HG03460 (cell line): Measurements from ENCODE around the gene ACAP3.

ENCODE experiments used
- ATAC-seq: cut with Tn5 transposase; IDR thresholded peaks from one replicate; pipeline ENCODE4 v1.9.1; 2021; ENCODE audit not compliant: unreplicated experiment

The ACAP3 gene

GRCh38 chr1:1307923-1308755 is at the start of gene ACAP3, which contains the start of gene PUSL1:
TSS of gene ACAP3 (minus strand) at chr1:1307930. CDS start at chr1:1307815, 115 bp downstream.
TSS of gene PUSL1 (plus strand) at chr1:1308597. CDS start at chr1:1308644, 47 bp downstream.
- peak; percentile 48 for ATAC-seq

GRCh38 chr1:1356796-1357401 is 49.2 kb upstream of the ACAP3 start:
- ATAC-seq = no peak

- ATAC-seq = no peak
Measured at GRCh38 chr1:1356166-1356795, 48.6 kb upstream of the ACAP3 start.

GRCh38 chr1:1355416-1355815 is 47.7 kb upstream of the ACAP3 start:
- no peak for ATAC-seq

DNA sequence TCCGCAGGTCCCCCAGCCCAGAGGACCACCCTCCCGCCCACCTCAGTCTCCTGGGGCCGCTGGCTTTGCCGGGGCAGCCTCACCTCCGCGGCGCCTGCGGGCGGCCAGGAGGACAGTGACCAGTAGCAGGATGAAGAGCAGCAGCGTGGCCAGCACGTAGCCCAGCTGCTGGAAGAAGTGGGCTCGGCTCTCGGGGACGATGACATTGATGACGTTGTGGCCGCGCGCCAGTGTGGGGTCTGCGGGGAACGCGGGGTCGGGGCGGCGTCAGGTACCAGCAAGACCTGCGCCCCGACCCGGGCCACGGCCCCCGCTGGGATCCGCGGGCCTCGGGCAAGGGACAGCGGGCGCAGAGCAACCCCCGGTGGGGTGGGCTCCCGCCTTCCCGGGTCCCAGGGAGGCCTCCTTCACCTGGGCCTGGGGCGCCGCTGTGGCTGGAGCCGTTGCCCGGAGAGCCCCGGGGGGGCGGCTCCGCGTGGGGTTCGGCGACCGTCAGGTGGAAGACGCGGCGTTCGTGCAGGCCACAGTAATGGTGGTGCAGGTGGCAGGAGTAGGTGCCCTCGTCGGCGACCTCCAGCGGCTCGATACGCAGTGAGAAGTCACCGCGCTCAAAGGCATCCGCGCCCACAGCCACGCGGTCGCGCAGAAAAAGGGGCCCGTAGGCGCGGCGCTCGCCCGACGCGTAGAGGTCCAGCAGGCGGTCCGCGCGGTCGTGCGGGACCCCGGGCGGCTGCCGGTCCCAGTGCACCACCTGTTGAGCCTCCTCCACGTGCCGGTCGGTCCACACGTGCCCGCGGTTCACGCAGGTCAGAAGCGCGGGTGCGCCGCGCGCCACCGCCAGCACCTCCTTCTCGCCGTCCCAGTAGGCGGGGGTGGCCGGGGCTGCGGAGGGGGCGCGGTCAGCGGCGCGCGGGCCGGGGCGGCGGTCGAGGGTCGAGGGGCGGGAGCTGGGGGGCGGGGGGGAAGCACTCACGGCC is 46.8 kb upstream of the ACAP3 start:
- ATAC-seq = no peak

- no peak for ATAC-seq
Measured at GRCh38 chr1:1353389-1354151, 45.8 kb upstream of the ACAP3 start.

DNA sequence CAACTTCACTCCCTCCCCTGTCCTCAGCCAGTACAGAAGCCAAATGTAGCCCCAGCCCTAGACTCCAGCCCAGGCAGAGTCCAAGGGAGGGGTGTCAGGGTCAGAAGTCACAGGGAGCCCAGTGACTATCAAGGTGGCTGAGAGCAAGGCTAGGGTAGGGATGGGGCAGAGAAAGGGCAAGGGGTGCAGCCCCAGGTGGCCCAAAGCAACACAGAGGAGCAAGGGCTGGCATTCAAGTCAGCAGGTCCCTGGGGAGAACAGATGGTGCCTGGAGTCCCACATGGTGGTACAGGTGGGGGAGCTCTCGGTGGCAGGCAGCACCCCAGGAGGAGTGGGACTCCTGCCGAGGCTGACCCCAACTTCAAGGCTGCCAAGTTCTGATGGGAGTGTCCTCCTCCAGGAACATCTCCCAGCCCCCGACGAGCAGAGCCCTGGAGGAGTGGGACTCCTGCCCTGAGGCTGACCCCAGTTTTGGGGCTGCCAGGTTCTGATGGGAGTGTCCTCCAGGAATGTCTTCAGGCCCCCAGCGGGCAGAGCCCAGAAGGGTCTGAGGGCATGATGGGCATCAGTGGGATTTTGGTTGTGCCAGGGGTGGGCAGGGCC is 45.2 kb upstream of the ACAP3 start:
- no peak for ATAC-seq

DNA sequence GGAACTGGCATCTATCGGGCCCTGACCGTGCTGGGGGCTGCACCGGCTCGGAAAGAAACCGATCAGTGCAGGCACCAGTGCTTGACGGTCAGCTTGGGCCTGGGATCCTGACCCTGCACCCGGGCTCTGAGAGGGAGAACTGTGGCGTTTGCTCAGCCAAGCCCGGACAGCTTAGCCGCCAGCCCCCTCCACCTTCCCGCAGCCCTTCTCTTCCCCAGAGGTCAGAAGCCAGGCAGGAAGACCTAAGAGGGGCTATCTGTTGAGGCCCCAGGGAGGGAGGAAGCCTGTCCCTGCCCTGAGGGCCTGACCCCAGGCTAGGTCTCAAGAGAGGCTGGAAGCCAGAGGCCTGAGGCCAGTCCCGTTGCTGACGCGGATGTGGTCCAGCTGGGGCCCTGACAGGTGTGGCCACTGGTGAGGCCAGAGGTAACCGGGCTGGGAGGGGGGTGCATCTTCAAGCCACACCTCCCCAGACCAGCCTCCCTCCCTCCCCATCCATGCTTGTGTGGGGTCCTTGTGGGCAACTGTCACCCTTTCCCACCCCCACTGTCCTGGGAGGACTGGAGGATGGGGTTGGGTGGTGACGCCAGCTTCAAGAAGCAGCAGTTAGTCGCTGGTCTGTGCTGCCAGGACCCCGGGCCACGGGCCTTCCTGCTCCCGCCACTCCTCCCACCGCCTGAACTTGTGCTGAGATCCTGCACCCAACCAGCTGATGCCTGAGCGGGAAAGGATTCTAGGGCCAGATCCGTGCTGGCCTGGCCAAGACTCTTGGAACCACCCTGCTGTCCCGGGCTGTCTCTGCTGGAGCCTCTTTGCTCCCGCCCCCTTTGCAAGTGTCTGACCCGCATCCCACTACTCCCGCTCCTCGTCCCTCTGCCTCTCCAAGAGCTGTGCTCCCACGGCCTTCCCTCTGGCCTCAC is 44.0 kb upstream of the ACAP3 start:
- ATAC-seq = no peak

GRCh38 chr1:1349256-1350012 is 41.7 kb upstream of the ACAP3 start, which contains the start of gene DVL1:
TSS of gene DVL1 (minus strand) at chr1:1349418. CDS start at chr1:1349065, 353 bp downstream.
- ATAC-seq = peak; percentile 57

- ATAC-seq = peak; percentile 30
Measured at GRCh38 chr1:1348420-1349255, 40.9 kb upstream of the ACAP3 start.

DNA sequence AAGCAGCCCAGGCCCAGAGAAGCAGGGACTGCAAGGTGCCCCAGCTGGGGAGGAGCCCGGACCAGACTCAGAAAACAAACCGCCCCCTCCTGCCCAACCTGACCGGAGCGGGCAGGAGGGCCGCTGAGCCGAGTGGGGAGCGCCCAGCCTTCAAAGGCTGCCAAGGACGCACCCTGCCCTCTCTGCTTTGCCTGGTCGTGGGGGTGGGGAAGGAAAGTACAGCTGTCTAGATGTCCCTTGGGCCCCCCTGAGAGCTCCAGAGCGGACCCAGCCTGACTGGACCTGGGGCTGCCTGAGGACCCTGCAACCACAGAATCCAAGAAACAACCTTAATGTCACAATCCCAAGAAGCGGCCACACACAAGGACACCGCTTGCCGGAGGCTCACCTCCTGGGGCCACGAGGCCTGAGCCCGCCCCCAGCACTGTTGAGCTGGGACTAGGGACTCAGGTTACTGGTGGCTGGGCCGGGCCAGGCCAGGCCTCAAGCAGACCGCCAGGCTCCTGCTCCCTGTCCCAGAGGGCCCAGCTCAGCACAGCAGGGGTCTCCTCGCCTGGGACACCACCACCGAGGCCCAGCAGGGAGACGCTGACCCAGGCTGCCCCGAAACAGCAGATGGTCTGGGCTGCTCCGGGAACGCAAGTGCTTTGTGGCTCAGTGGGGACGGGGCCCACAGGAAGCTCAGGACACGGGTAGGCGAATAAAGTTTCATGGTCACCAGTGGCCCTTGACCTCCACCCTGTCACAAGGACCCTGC is 40.1 kb upstream of the ACAP3 start:
- no peak for ATAC-seq

DNA sequence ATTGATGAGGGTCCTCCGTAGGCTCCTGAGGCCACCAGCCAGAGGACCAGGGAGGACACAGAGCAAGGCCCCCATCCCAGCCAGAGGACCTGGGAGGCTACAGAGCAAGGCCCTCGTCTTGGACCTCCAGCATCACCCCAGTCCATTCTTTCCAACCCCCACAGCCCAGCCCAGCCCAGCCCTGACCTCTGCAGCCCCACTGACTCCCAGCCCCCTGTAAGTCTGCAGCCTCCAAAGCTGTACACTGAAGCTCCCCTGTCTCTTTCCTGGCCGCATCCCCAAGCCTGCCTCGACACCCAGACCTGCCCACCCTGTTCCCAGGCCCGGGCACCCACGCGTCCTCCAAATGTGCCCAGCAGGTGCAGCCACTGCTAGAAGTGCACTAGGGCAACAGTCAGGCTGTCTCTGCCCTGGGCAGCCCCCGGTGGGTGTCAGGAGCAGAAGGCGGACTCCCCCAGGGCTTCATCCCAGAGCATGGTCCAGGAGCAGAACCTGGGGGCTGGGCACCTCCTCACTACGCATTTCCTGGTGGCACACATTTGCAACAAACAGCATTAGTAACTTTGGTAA is 39.4 kb upstream of the ACAP3 start:
- ATAC-seq = no peak

GRCh38 chr1:1346501-1346890 is 38.8 kb upstream of the ACAP3 start:
- ATAC-seq = no peak

DNA sequence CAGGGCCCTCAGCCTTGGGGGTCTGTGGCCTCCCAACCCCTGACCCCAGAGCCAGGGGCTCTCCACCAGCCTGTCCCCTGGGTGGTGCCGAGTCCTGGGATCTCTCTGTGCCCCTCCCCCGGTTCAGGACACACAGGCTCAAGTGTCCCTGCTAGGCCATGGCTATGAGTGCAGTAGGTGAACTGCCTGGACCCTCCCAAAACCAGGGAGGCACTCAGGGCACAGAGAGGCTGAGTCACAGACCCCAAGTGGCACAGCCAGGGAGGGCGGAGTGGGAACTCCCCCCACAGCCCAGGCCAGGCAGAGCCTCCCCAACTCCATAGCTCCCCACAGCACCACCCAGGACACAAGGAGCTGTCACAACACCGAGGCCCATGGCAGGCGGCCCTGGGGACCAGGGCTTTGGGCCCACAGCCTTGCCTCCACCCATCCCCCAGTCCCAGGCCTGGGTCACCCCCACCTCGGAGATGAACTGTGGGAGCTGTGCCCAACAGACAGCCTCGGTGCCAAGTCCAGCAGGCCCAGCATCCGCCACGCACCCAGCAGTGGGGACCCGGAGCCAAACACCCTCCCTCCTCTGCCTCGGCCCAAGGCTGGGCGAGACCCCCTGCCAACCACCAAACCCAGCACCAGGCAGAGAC is 38.2 kb upstream of the ACAP3 start:
- ATAC-seq = no peak

GRCh38 chr1:1345384-1345783 is 37.7 kb upstream of the ACAP3 start:
- no peak for ATAC-seq
